H1 (cell line): Measurements from ENCODE around the gene DEK. TPM values are rescaled to one million over a fixed set of nuclear protein-coding genes. Genes with fewer than 3 reads are reported as not detected.

Experiments used
- CBX5 ChIP-seq: fragments of 300-800, 300-1000 bp; sonication (generic); IDR thresholded peaks from 2 replicates; pipeline ENCODE4 v1.7.1; 2016; ENCODE audit warnings: antibody characterized with exemption, low read length, low read depth
- polyA plus RNA-seq, 7 experiments: library from polyadenylated mRNA; depleted of rRNA in 3 of 7; stranded (reverse) in 5 of 7; unstranded in 2 of 7; fragments of >200 nt in 5 of 7; fragments of 200-250 nt in 2 of 7; gene quantifications; 1 replicate in 5 of 7; 2 replicates in 1 of 7; 4 replicates in 1 of 7; pipeline versions ENCODE4 v1.2.1 to v1.2.3, GENCODE V29; 2011 to 2013; ENCODE audit warnings: missing spikeins in 2 of 7, mixed read lengths in 2 of 7
- total RNA-seq: library from RNA; stranded (reverse); fragmentation: NEBNext Ultra II Directional; extraction: Animal tissue kit (Norgen Biotek cat#: 25700); gene quantifications from 2 replicates; pipeline ENCODE4 v1.2.1, GENCODE V29; 2021

Gene DEK
- total and polyA plus RNA-seq, 2 of the 8 experiments (the other 6 are each of a cell fraction or from before 2014, with no cell fraction given): 40.0 to 228 TPM

GRCh38 chr6:18247002-18247401 is 17.3 kb downstream of the DEK start (continued):
- TF ChIP-seq CBX5: no peak
- TF ChIP-seq, all 59 proteins: peak for 0
